HepG2 (cell line): Measurements from ENCODE around the gene GPR62. TPM values are rescaled to one million over a fixed set of nuclear protein-coding genes. Genes with fewer than 3 reads are reported as not detected.

ENCODE experiments used
- ATAC-seq: fragments of 200-7000 bp; cut with Tn5 transposase; 3 replicates; pipeline ENCODE4 v1.9.1; 2020; ENCODE audit warnings: mild to moderate bottlenecking, moderate library complexity
- BruUV-seq: library from RNA; stranded (reverse); fragments of 400-500 nt; replicated peaks from 2 replicates; lab custom pipeline; 2021; lab: Mats Ljungman, UMichigan
- CTCF ChIA-PET: fragments of 300-600 bp; formaldehyde crosslinking; extraction: SDS; loops from one replicate; lab custom pipeline; 2021; ENCODE audit warnings: low total read pairs, inconsistent platforms, low intra/inter-chr PET ratio; lab: Yijun Ruan, JAX
- POLR2A ChIA-PET: fragments of 350-600 bp; sonication (Branson Sonifier 250); formaldehyde crosslinking; loops from one replicate; lab custom pipeline; 2020; ENCODE audit warnings: antibody characterized with exemption, inconsistent platforms; lab: Yijun Ruan, JAX
- DNase-seq: peaks from one replicate; pipeline ENCODE4 v3.0.0-alpha.2; 2015; ENCODE audit warnings: low spot score
- FAIRE-seq: peaks from 3 replicates; lab custom pipeline; 2011; peaks lifted over from hg19 to GRCh38; lab: Jason Lieb, UNC
- H2AFZ ChIP-seq: one replicate; pipeline ENCODE4 v1.6.1; 2011; ENCODE audit warnings: low read length, inconsistent platforms
- H3K27ac ChIP-seq: fragments of 300-600 bp; 3 replicates; pipeline ENCODE4 v1.8.0; 2011; ENCODE audit warnings: mixed run types, mild to moderate bottlenecking, mixed read lengths, low read length, inconsistent platforms; ENCODE audit not compliant: insufficient read depth; ENCODE audit errors: extremely low read length
- H3K27me3 ChIP-seq, 2 experiments: fragments of 200-600 bp in 1 of 2; 2 replicates in 1 of 2; 3 replicates in 1 of 2; pipeline versions ENCODE4 v1.6.0 to v1.8.0; 2011; ENCODE audit warnings: low read length in 2 of 2, mild to moderate bottlenecking in 2 of 2, moderate library complexity in 2 of 2, inconsistent platforms in 1 of 2; ENCODE audit not compliant: insufficient read depth in 2 of 2, control insufficient read depth in 1 of 2
- H3K36me3 ChIP-seq, 2 experiments: fragments of 200-600 bp in 1 of 2; replicated peaks in 1 of 2; 2 replicates in 1 of 2; 3 replicates in 1 of 2; pipeline versions ENCODE4 v1.5.1 to v1.8.0; 2011; ENCODE audit warnings: low read length in 2 of 2, inconsistent platforms in 1 of 2; ENCODE audit not compliant: insufficient read depth in 2 of 2, control insufficient read depth in 1 of 2
- H3K4me1 ChIP-seq: 2 replicates; pipeline ENCODE4 v1.5.1; 2012; ENCODE audit warnings: low read length, inconsistent platforms; ENCODE audit not compliant: insufficient read depth
- H3K4me2 ChIP-seq: 2 replicates; pipeline ENCODE4 v1.6.0; 2011; ENCODE audit warnings: low read depth, low read length, inconsistent platforms
- H3K4me3 ChIP-seq, 3 experiments: fragments of 200-600 bp in 1 of 3; sonication (generic), shearing (Covaris generic) in 1 of 3; replicated peaks in 1 of 3; 2 replicates each; pipeline ENCODE4 v1.5.1; 2011 to 2016; ENCODE audit warnings: low read length in 3 of 3, inconsistent platforms in 2 of 3, low read depth in 2 of 3, mild to moderate bottlenecking in 2 of 3, control low read depth in 1 of 3, mixed read lengths in 1 of 3; ENCODE audit not compliant: insufficient read depth in 1 of 3
- H3K79me2 ChIP-seq: one replicate; pipeline ENCODE4 v1.6.1; 2011; ENCODE audit warnings: low read length, inconsistent platforms; ENCODE audit not compliant: insufficient read depth
- H3K9ac ChIP-seq: 2 replicates; pipeline ENCODE4 v1.6.0; 2011; ENCODE audit warnings: mild to moderate bottlenecking, low read depth, low read length, inconsistent platforms; ENCODE audit not compliant: insufficient read depth
- H3K9me3 ChIP-seq: 2 replicates; pipeline ENCODE4 v1.5.1; 2012; ENCODE audit warnings: mild to moderate bottlenecking, low read length
- H4K20me1 ChIP-seq: 2 replicates; pipeline ENCODE4 v1.6.0; 2011; ENCODE audit warnings: inconsistent platforms, mild to moderate bottlenecking, low read length, moderate library complexity; ENCODE audit not compliant: insufficient read depth
- AGO2 ChIP-seq: fragments of 200-400 bp; formaldehyde crosslinking; optimal IDR thresholded peaks from 2 replicates; pipeline ENCODE3; 2017; ENCODE audit warnings: mild to moderate bottlenecking, low read depth, low read length, moderate library complexity
- HNRNPL ChIP-seq: fragments of 200-400 bp; formaldehyde crosslinking; IDR thresholded peaks from 2 replicates; pipeline ENCODE4 v1.6.1; 2017; ENCODE audit warnings: mild to moderate bottlenecking, low read depth, low read length
- NRL ChIP-seq: sonication (generic); formaldehyde crosslinking; IDR thresholded peaks from 2 replicates; pipeline ENCODE4 v1.5.0; 2020; ENCODE audit warnings: missing genetic modification reagents, mild to moderate bottlenecking, moderate library complexity, borderline replicate concordance
- RBFOX2 ChIP-seq: fragments of 200-400 bp; formaldehyde crosslinking; IDR thresholded peaks from 2 replicates; pipeline ENCODE4 v1.6.1; 2017; ENCODE audit warnings: low read depth, mild to moderate bottlenecking, low read length
- ZKSCAN1 ChIP-seq: fragments of 150-350 bp; IDR thresholded peaks from 2 replicates; pipeline ENCODE4 v1.6.1; 2014; ENCODE audit warnings: low read length
- ZNF841 ChIP-seq: sonication (generic); formaldehyde crosslinking; IDR thresholded peaks from 2 replicates; pipeline ENCODE4 v1.8.1; 2023; ENCODE audit warnings: missing genetic modification reagents, borderline replicate concordance
- WGBS: methylation state at CpG from one replicate; pipeline ENCODE4 v1.1.6; 2017; ENCODE audit warnings: low lambda C conversion rate; 5-methylcytosine and 5-hydroxymethylcytosine counted together
- in situ Hi-C: cut with HindIII; loops from 2 replicates; pipeline ENCODE4 v1.10.0; 2017; ENCODE audit warnings: low pct_unique_long_range_greater_than_20kb; ENCODE audit not compliant: extremely low pct_ligation_motif_present
- intact Hi-C: fragments of 100-400 bp; cut with micrococcal nuclease; formaldehyde crosslinking; loops from one replicate; pipeline ENCODE4 v1.10.0; 2022; ENCODE audit not compliant: unreplicated experiment
- polyA plus RNA-seq, 8 experiments: library from polyadenylated mRNA; depleted of rRNA in 3 of 8; stranded (reverse) in 7 of 8; unstranded in 1 of 8; fragments of >200 nt; fragmentation: Illumina TruSeq in 4 of 8; extraction: Trizol in 4 of 8; gene quantifications; 2 replicates each; pipeline versions ENCODE4 v1.2.1 to v1.2.3, GENCODE V29; 2011 to 2016; ENCODE audit warnings: low read depth in 4 of 8, missing spikeins in 1 of 8, mixed read lengths in 1 of 8; ENCODE audit not compliant: insufficient read depth in 1 of 8
- total RNA-seq, 5 experiments: library from RNA; depleted of rRNA; stranded (reverse); fragments of >200 nt; fragmentation: Illumina TruSeq; extraction: Trizol; gene quantifications; 2 replicates each; pipeline ENCODE4 v1.2.3, GENCODE V29; 2016; ENCODE audit warnings: low read depth in 1 of 5
- TF ChIP-seq, protein P1 (sequence below): sonication (generic); formaldehyde crosslinking; IDR thresholded peaks from 2 replicates; pipeline ENCODE4 v1.8.0; 2022; ENCODE audit warnings: missing genetic modification reagents, low read depth, mild to moderate bottlenecking, borderline replicate concordance
- TF ChIP-seq, protein P2 (sequence below): sonication (generic); formaldehyde crosslinking; conservative IDR thresholded peaks from 2 replicates; pipeline ENCODE4 v1.8.0; 2022; ENCODE audit warnings: low read depth, missing genetic modification reagents
- TF ChIP-seq, protein P3 (sequence below): sonication (generic); formaldehyde crosslinking; IDR thresholded peaks from 2 replicates; pipeline ENCODE4 v1.4.0; 2020; ENCODE audit warnings: missing genetic modification reagents

The GPR62 gene
- total and polyA plus RNA-seq, 2 of the 13 experiments (the other 11 are each of a cell fraction or from before 2014, with no cell fraction given) = not detected

DNA sequence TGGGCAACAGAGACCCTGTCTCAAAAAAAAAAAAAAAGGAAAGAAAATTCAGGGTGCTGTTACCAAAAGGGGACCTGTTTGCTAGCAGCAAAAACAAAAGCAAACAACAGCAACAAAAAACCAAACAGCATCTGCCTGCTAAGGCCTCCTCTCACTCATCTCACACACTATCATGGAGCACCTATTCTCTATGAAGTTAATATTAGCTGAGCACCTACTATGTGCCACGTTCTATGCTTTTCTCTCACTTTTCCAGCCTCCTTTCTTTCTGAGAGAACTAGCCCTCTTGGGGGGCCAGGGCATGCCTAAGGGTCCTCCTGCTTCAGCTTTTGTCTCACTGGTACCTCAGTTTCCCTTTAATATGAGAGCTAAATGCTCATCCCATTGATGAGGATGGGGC lies 468 bp upstream of the GPR62 start:
- Histone ChIP-seq H3K4me3 (no peak overlapping the region), H3K4me2 (no peak overlapping the region), H3K36me3 (peaks cover 2 to 12% of the 10 kb centered on the region in 2 experiments; a peak in 4 of 5 replicates), H2AFZ (no peak overlapping the region), H4K20me1 (no peaks in the 10 kb centered on the region), H3K9me3 (no peaks in the 10 kb centered on the region), H3K4me1 (peaks cover 20% of the 10 kb centered on the region), H3K27ac (no peak overlapping the region), H3K9ac (no peak overlapping the region), H3K27me3 (no peaks in the 10 kb centered on the region), H3K79me2 (no peaks in the 10 kb centered on the region)
- CTCF ChIA-PET = no interaction called here
- ATAC-seq (no peak), DNase-seq (no peak), FAIRE-seq (no peak)
- BruUV-seq = no TSS peak
- POLR2A ChIA-PET = interaction anchor here (2.0 kb wide), 1 partner anchor 12 kb away, joined by 5 read pairs; no protein-coding TSS in a partner anchor
- intact Hi-C loops = no loop called here
- TF ChIP-seq ZKSCAN1 = peak; percentile 55; the same call in 1 of the 2 replicates
- TF ChIP-seq, protein P1, sequence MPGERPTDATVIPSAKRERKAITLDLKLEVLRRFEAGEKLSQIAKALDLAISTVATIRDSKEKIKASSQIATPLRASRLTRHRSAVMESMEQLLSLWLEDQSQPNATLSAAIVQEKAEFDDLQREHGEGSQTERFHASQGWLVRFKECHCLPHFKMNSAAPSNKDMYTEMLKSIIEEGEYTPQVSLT (CRISPR knock-in tag) = no peak
- in situ Hi-C loops = no loop called here
- WGBS = 4% methylated on average over 1 of the region's 1 CpG

DNA sequence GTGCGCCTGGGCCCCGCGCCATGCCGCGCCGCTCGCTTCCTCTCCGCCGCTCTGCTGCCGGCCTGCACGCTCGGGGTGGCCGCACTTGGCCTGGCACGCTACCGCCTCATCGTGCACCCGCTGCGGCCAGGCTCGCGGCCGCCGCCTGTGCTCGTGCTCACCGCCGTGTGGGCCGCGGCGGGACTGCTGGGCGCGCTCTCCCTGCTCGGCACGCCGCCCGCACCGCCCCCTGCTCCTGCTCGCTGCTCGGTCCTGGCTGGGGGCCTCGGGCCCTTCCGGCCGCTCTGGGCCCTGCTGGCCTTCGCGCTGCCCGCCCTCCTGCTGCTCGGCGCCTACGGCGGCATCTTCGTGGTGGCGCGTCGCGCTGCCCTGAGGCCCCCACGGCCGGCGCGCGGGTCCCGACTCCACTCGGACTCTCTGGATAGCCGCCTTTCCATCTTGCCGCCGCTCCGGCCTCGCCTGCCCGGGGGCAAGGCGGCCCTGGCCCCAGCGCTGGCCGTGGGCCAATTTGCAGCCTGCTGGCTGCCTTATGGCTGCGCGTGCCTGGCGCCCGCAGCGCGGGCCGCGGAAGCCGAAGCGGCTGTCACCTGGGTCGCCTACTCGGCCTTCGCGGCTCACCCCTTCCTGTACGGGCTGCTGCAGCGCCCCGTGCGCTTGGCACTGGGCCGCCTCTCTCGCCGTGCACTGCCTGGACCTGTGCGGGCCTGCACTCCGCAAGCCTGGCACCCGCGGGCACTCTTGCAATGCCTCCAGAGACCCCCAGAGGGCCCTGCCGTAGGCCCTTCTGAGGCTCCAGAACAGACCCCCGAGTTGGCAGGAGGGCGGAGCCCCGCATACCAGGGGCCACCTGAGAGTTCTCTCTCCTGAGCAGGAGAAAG lies 951 bp downstream of the GPR62 start:
- Histone ChIP-seq H3K9me3 (no peaks in the 10 kb centered on the region), H3K4me2 (no peak overlapping the region), H3K79me2 (no peaks in the 10 kb centered on the region), H3K27me3 (no peaks in the 10 kb centered on the region), H3K9ac (no peak overlapping the region), H3K27ac (no peak overlapping the region), H3K36me3 (peaks cover 4 to 19% of the 10 kb centered on the region in 2 experiments; a peak in 4 of 5 replicates), H4K20me1 (no peaks in the 10 kb centered on the region), H2AFZ (no peak overlapping the region), H3K4me1 (peaks cover 10% of the 10 kb centered on the region), H3K4me3 (no peak overlapping the region)
- ATAC-seq (peak; percentile 18), DNase-seq (no peak), FAIRE-seq (no peak)
- intact Hi-C loops (no loop called here), in situ Hi-C loops (no loop called here)
- BruUV-seq = no TSS peak
- whole genome bisulfite sequencing = 97% methylated on average over 85 of the region's 97 CpGs
- ChIA-PET CTCF (no interaction called here), POLR2A (interaction anchor here (1.3 kb wide), 1 partner anchor 17 kb away, joined by 4 read pairs; the partner anchor contains the start of gene ABHD14B)
- TF ChIP-seq RBFOX2 = peak; percentile 60; the same call in 1 of the 2 replicates
- peak; percentile 83 for TF ChIP-seq HNRNPL
- TF ChIP-seq, protein P2, sequence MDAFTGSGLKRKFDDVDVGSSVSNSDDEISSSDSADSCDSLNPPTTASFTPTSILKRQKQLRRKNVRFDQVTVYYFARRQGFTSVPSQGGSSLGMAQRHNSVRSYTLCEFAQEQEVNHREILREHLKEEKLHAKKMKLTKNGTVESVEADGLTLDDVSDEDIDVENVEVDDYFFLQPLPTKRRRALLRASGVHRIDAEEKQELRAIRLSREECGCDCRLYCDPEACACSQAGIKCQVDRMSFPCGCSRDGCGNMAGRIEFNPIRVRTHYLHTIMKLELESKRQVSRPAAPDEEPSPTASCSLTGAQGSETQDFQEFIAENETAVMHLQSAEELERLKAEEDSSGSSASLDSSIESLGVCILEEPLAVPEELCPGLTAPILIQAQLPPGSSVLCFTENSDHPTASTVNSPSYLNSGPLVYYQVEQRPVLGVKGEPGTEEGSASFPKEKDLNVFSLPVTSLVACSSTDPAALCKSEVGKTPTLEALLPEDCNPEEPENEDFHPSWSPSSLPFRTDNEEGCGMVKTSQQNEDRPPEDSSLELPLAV (CRISPR knock-in tag) = no peak
- TF ChIP-seq NRL = no peak
- peak; percentile 77 for TF ChIP-seq AGO2
- TF ChIP-seq, protein P3, sequence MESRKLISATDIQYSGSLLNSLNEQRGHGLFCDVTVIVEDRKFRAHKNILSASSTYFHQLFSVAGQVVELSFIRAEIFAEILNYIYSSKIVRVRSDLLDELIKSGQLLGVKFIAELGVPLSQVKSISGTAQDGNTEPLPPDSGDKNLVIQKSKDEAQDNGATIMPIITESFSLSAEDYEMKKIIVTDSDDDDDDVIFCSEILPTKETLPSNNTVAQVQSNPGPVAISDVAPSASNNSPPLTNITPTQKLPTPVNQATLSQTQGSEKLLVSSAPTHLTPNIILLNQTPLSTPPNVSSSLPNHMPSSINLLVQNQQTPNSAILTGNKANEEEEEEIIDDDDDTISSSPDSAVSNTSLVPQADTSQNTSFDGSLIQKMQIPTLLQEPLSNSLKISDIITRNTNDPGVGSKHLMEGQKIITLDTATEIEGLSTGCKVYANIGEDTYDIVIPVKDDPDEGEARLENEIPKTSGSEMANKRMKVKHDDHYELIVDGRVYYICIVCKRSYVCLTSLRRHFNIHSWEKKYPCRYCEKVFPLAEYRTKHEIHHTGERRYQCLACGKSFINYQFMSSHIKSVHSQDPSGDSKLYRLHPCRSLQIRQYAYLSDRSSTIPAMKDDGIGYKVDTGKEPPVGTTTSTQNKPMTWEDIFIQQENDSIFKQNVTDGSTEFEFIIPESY (CRISPR knock-in tag) = peak; percentile 85
- no peak for TF ChIP-seq ZNF841 (CRISPR knock-in tag)
